ENCODE results near the gene S100P.
"Not testable (repeated sequence)": the region's sequence is repeated elsewhere in the genome, so short reads cannot be mapped to it uniquely, and the experiment has no call there.

S100P gene

GRCh38 chr4:6672541-6673190 lies 21.0 kb upstream of the S100P start:
- not testable (repeated sequence) for H2BK12ac ChIP-seq (ENCODE audit: low read length in 2 of 2); H3K4me2 ChIP-seq (ENCODE audit: low read length, poor library complexity, severe bottlenecking); H3K18ac ChIP-seq (ENCODE audit: low read depth in 1 of 2, low read length in 2 of 2); H3K23ac ChIP-seq (ENCODE audit: low read length in 2 of 2); H3K14ac ChIP-seq (ENCODE audit: low read length in 2 of 2); DNase-seq; H3K27me3 ChIP-seq (ENCODE audit: control insufficient read depth in 1 of 2, insufficient read depth in 1 of 2, low read length in 2 of 2); H2AK5ac ChIP-seq (ENCODE audit: low read length, severe bottlenecking); H2BK15ac ChIP-seq (ENCODE audit: low read depth, poor library complexity, severe bottlenecking); H3K9me3 ChIP-seq (ENCODE audit: control insufficient read depth, low read length); H4K91ac ChIP-seq (ENCODE audit: low read length); H3K4ac ChIP-seq (ENCODE audit: low read depth in 1 of 2, low read length in 2 of 2); H3K27ac ChIP-seq (ENCODE audit: low read length, poor library complexity, severe bottlenecking); H2AFZ ChIP-seq (ENCODE audit: low read depth, low read length); H2BK120ac ChIP-seq (ENCODE audit: low read depth, low read length); H3K9ac ChIP-seq (ENCODE audit: low read length); H2BK5ac ChIP-seq (ENCODE audit: low read depth, low read length, poor library complexity, severe bottlenecking)
- WGBS, result 99% methylated on average over 34 of the region's 34 CpGs
- peaks cover 15% of the 10 kb centered on the region for H3K79me1 ChIP-seq (replicated peaks; ENCODE audit: low read length, poor library complexity, severe bottlenecking)
- H3K4me1 ChIP-seq (ENCODE audit: control insufficient read depth, insufficient read depth, low read depth, low read length), result peaks cover 22% of the 10 kb centered on the region
- H3K4me3 ChIP-seq (ENCODE audit: insufficient read depth in 1 of 2, low read depth in 1 of 2, low read length in 2 of 2), result peak overlapping the region in 1 of 2 experiments; percentile 99
- peak overlapping the region; percentile 56 for H4K8ac ChIP-seq (ENCODE audit: low read length)
- peaks cover 12 to 28% of the 10 kb centered on the region in 2 experiments for H3K36me3 ChIP-seq (ENCODE audit: control insufficient read depth in 1 of 2, insufficient read depth in 2 of 2, low read depth in 1 of 2, low read length in 2 of 2)

- H3K27me3 ChIP-seq (ENCODE audit: control insufficient read depth in 1 of 2, insufficient read depth in 1 of 2, low read length in 2 of 2); H2AK5ac ChIP-seq (ENCODE audit: low read length, severe bottlenecking); H3K18ac ChIP-seq (ENCODE audit: low read depth in 1 of 2, low read length in 2 of 2); H2BK120ac ChIP-seq (ENCODE audit: low read depth, low read length); H3K27ac ChIP-seq (ENCODE audit: low read length, poor library complexity, severe bottlenecking); H3K23ac ChIP-seq (ENCODE audit: low read length in 2 of 2); H2BK5ac ChIP-seq (ENCODE audit: low read depth, low read length, poor library complexity, severe bottlenecking); H2BK12ac ChIP-seq (ENCODE audit: low read length in 2 of 2); H3K4ac ChIP-seq (ENCODE audit: low read depth in 1 of 2, low read length in 2 of 2); H2BK15ac ChIP-seq (ENCODE audit: low read depth, poor library complexity, severe bottlenecking); DNase-seq; H4K91ac ChIP-seq (ENCODE audit: low read length); H2AFZ ChIP-seq (ENCODE audit: low read depth, low read length); H3K9me3 ChIP-seq (ENCODE audit: control insufficient read depth, low read length); H3K14ac ChIP-seq (ENCODE audit: low read length in 2 of 2): not testable (repeated sequence)
- WGBS, result 70% methylated on average over 14 of the region's 14 CpGs
- Histone ChIP-seq H3K4me3 (ENCODE audit: insufficient read depth in 1 of 2, low read depth in 1 of 2, low read length in 2 of 2) (peak overlapping the region in 1 of 2 experiments; percentile 99), H3K4me1 (ENCODE audit: control insufficient read depth, insufficient read depth, low read depth, low read length) (peaks cover 19% of the 10 kb centered on the region), H3K79me1 (replicated peaks; ENCODE audit: low read length, poor library complexity, severe bottlenecking) (peaks cover 16% of the 10 kb centered on the region), H4K8ac (ENCODE audit: low read length) (peak overlapping the region; percentile 56), H3K36me3 (ENCODE audit: control insufficient read depth in 1 of 2, insufficient read depth in 2 of 2, low read depth in 1 of 2, low read length in 2 of 2) (peaks cover 12 to 28% of the 10 kb centered on the region in 2 experiments), H3K4me2 (ENCODE audit: low read length, poor library complexity, severe bottlenecking) (peak overlapping the region; percentile 35), H3K9ac (ENCODE audit: low read length) (peak overlapping the region; percentile 89)
These were observed 20.5 kb upstream of the S100P start for GRCh38 chr4:6673191-6673659.

GRCh38 chr4:6673660-6674499 lies 19.8 kb upstream of the S100P start:
- H4K8ac ChIP-seq (ENCODE audit: low read length), result peak overlapping the region; percentile 94
- peak overlapping the region; percentile 83 to 99 for H3K4me3 ChIP-seq (ENCODE audit: insufficient read depth in 1 of 2, low read depth in 1 of 2, low read length in 2 of 2)
- H3K4me2 ChIP-seq (ENCODE audit: low read length, poor library complexity, severe bottlenecking), result peak overlapping the region; percentile 83
- peak overlapping the region; percentile 31 for H2BK15ac ChIP-seq (ENCODE audit: low read depth, poor library complexity, severe bottlenecking)
- no peak overlapping the region for H4K91ac ChIP-seq (ENCODE audit: low read length)
- peak; percentile 95 for DNase-seq
- H3K27me3 ChIP-seq (ENCODE audit: control insufficient read depth in 1 of 2, insufficient read depth in 1 of 2, low read length in 2 of 2), result no peaks in the 10 kb centered on the region
- peak overlapping the region; percentile 59 for H2BK120ac ChIP-seq (ENCODE audit: low read depth, low read length)
- no peak overlapping the region for H2AK5ac ChIP-seq (ENCODE audit: low read length, severe bottlenecking)
- H3K4me1 ChIP-seq (ENCODE audit: control insufficient read depth, insufficient read depth, low read depth, low read length), result peaks cover 17% of the 10 kb centered on the region
- H2BK5ac ChIP-seq (ENCODE audit: low read depth, low read length, poor library complexity, severe bottlenecking), result no peak overlapping the region
- H3K4ac ChIP-seq (ENCODE audit: low read depth in 1 of 2, low read length in 2 of 2), result peak overlapping the region in 1 of 2 experiments; percentile 40
- H3K18ac ChIP-seq (ENCODE audit: low read depth in 1 of 2, low read length in 2 of 2), result peak overlapping the region; percentile 45 to 79
- H3K36me3 ChIP-seq (ENCODE audit: control insufficient read depth in 1 of 2, insufficient read depth in 2 of 2, low read depth in 1 of 2, low read length in 2 of 2), result peaks cover 12 to 30% of the 10 kb centered on the region in 2 experiments
- peak overlapping the region; percentile 20 for H2AFZ ChIP-seq (ENCODE audit: low read depth, low read length)
- peak overlapping the region; percentile 26 for H3K27ac ChIP-seq (ENCODE audit: low read length, poor library complexity, severe bottlenecking)
- WGBS, result 1% methylated on average over 62 of the region's 89 CpGs
- H2BK12ac ChIP-seq (ENCODE audit: low read length in 2 of 2), result peak overlapping the region in 1 of 2 experiments; percentile 18
- no peaks in the 10 kb centered on the region for H3K9me3 ChIP-seq (ENCODE audit: control insufficient read depth, low read length)
- peak overlapping the region in 1 of 2 experiments; percentile 68 for H3K14ac ChIP-seq (ENCODE audit: low read length in 2 of 2)
- H3K23ac ChIP-seq (ENCODE audit: low read length in 2 of 2), result peak overlapping the region in 1 of 2 experiments; percentile 5
- peaks cover 21% of the 10 kb centered on the region for H3K79me1 ChIP-seq (replicated peaks; ENCODE audit: low read length, poor library complexity, severe bottlenecking)
- peak overlapping the region; percentile 89 for H3K9ac ChIP-seq (ENCODE audit: low read length)
